ENCODE results near the gene JARID2. TPM values are rescaled to one million over a fixed set of nuclear protein-coding genes. Genes with fewer than 3 reads are reported as not detected.
A peak's percentile ranks its signal among the peaks of the same experiment; 100 is the strongest.

The JARID2 gene
- total RNA-seq, 2 experiments from 2014 or later, result 25.4 to 25.5 TPM

DNA sequence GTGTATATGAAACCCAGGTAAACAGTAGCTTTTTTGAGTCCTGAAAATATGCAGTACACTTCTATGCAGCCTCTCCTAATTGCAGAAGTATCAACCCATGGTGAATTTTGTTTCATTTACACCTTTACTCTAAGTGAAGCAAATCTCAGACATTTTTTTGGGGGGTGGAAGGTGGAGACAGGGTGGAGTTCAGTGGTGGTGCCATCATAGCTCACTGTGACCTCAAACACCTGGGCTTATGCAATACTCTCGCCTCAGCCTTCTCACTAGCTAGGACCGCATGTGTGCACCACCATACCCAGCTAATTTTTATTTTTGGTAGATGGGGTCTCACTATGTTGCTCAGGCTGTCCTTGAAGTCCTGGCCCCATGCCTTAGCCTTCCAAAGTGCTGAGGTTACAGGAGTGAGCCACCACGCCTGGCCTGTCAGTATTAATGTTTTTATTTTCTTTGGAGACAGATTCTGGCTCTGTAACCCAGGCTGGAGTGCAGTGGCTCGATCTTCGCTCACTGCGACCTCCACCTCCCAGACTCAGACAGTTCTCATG lies 80.3 kb downstream of the JARID2 start:
- Mint-ChIP-seq H3K27ac (peak overlapping the region; percentile 81), H3K9me3 (peaks cover 1% of the 10 kb centered on the region), H3K4me3 (no peak overlapping the region), H3K27me3 (no peaks in the 10 kb centered on the region), H3K36me3 (ENCODE audit: low read depth) (peaks cover 15% of the 10 kb centered on the region), H3K4me1 (ENCODE audit: low read depth) (peaks cover 90% of the 10 kb centered on the region)
- CTCF ChIA-PET, result interaction anchor here (0.8 to 2.2 kb wide), 10 partner anchors 10 to 116 kb away, joined by 3 to 8 read pairs (median 3); no protein-coding TSS in a partner anchor
- ATAC-seq (no peak), DNase-seq (peak; percentile 51)
- intact Hi-C loops (cut with micrococcal nuclease), result loop anchor here (5.0 kb wide), 2 partner anchors 79 to 116 kb away; partner anchors contain the start of gene JARID2
- POLR2A ChIA-PET, result interaction anchor here (0.7 to 1.6 kb wide), 5 partner anchors 8 to 77 kb away, joined by 3 to 4 read pairs (median 4); no protein-coding TSS in a partner anchor
- TF ChIP-seq, protein P1, sequence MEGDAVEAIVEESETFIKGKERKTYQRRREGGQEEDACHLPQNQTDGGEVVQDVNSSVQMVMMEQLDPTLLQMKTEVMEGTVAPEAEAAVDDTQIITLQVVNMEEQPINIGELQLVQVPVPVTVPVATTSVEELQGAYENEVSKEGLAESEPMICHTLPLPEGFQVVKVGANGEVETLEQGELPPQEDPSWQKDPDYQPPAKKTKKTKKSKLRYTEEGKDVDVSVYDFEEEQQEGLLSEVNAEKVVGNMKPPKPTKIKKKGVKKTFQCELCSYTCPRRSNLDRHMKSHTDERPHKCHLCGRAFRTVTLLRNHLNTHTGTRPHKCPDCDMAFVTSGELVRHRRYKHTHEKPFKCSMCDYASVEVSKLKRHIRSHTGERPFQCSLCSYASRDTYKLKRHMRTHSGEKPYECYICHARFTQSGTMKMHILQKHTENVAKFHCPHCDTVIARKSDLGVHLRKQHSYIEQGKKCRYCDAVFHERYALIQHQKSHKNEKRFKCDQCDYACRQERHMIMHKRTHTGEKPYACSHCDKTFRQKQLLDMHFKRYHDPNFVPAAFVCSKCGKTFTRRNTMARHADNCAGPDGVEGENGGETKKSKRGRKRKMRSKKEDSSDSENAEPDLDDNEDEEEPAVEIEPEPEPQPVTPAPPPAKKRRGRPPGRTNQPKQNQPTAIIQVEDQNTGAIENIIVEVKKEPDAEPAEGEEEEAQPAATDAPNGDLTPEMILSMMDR (IDR thresholded peaks at IDR 0.05), result no peak

DNA sequence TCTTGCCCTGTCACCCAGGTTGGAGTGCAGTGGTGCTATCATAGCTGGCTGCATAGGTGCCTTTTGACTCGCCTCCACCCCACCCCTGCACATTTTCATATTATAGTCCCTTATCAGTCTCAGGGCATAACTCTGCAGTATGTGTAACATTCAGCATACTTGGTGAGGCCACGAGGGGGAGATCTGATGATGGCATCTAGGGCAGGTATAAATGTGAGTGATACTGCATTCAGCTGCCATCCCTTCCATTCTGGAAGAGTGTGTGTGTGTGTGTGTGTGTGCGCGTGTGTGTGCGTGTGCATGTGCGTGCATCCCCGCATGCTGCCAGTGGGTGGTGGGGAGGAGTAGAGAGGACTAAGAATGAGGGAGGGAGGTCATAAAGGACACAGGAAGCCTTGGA lies 81.4 kb downstream of the JARID2 start:
- POLR2A ChIA-PET, result interaction anchor here (0.8 to 1.6 kb wide), 5 partner anchors 9 to 304 kb away, joined by 3 to 5 read pairs (median 4); no protein-coding TSS in a partner anchor
- no peak overlapping the region for H3K4me3 Mint-ChIP-seq
- intact Hi-C loops (cut with micrococcal nuclease), result loop anchor here (5.0 kb wide), 2 partner anchors 80 to 115 kb away; partner anchors contain the start of gene JARID2
- ATAC-seq, result peak; percentile 70
- CTCF ChIA-PET, result interaction anchor here (0.8 to 2.2 kb wide), 16 partner anchors 9 to 105 kb away, joined by 3 to 8 read pairs (median 4); no protein-coding TSS in a partner anchor
- TF ChIP-seq, protein P1 (IDR thresholded peaks at IDR 0.05), result peak; percentile 37
- peaks cover 1% of the 10 kb centered on the region for H3K9me3 Mint-ChIP-seq
- peaks cover 15% of the 10 kb centered on the region for H3K36me3 Mint-ChIP-seq (ENCODE audit: low read depth)
- peaks cover 89% of the 10 kb centered on the region for H3K4me1 Mint-ChIP-seq (ENCODE audit: low read depth)
- H3K27ac Mint-ChIP-seq, result peak overlapping the region; percentile 81
- peak; percentile 82 for DNase-seq
- no peaks in the 10 kb centered on the region for H3K27me3 Mint-ChIP-seq

DNA sequence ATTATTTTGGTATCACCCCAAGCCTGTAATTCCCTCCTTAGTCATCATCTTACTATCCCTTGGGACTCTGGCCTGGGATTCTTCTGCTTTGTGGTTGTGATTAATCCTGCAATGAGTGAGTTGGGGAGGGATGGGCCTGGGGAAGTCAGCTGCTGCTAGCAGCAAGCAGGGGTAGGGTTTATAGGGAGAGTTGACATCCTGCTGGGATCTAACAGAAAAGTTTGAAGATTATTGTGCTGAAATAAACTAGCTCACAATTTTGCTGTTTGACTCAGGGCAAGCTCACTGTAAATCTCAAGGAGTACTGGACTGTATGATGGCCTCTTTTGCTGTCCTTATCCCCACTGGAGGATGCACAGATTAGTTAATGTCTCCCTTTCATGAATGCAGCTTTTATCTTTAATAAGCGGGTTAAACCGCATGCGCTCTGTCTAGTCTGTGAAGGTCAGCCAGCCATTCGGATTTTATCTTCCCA lies 83.4 kb downstream of the JARID2 start:
- Mint-ChIP-seq H3K4me3 (no peak overlapping the region), H3K36me3 (ENCODE audit: low read depth) (peaks cover 12% of the 10 kb centered on the region), H3K9me3 (no peaks in the 10 kb centered on the region), H3K27me3 (no peaks in the 10 kb centered on the region), H3K27ac (peak overlapping the region; percentile 86), H3K4me1 (ENCODE audit: low read depth) (peaks cover 86% of the 10 kb centered on the region)
- TF ChIP-seq, protein P1 (IDR thresholded peaks at IDR 0.05), result no peak
- DNase-seq, result no peak
- ChIA-PET POLR2A (interaction anchor here (1.2 to 1.5 kb wide), 2 partner anchors 10 to 80 kb away, joined by 3 read pairs; no protein-coding TSS in a partner anchor), CTCF (interaction anchor here (1.1 kb wide), 1 partner anchor 24 kb away, joined by 3 read pairs; no protein-coding TSS in a partner anchor)
- intact Hi-C loops (cut with micrococcal nuclease), result loop anchor here (5.0 kb wide), 2 partner anchors 82 to 113 kb away; partner anchors contain the start of gene JARID2
- no peak for ATAC-seq

DNA sequence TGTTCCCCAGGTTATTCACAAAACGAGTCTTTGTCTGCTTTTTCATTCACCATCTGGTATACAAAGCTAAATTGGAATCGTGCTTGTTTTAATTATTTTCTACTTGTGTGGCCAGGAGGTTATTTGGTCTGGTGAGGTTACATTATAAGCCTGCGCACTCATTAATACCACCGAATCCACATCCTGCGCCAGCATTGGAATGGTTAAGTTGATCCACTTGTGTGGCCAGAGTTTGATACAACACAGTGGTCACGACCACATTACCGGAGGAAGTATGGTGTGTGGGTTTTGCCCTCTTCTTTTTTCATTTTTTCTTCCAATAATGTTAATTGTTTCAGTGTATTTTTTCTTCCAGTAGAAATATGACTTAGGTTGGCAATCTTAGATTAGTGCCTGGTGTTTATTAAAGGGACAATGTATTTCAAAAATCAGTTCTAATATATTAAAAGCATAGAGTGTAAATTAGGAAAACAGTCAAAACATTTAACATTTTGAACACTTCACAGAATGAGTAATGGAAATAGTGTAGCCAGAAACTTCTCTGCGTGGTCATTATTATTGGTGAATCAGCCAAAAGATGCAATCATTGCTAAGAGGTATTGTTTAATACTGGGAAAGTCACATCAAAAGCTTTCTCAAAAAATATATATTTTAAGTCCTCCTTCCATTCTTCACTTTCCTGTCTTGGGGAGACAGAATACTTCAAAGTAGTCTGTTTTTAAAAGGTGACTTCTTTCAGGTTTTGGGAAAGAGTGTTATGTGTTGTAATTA lies 84.5 kb downstream of the JARID2 start:
- intact Hi-C loops (cut with micrococcal nuclease), result no loop called here
- POLR2A ChIA-PET, result interaction anchor here (0.6 to 1.2 kb wide), 2 partner anchors 11 to 13 kb away, joined by 3 read pairs; no protein-coding TSS in a partner anchor
- Mint-ChIP-seq H3K36me3 (ENCODE audit: low read depth) (peaks cover 8% of the 10 kb centered on the region), H3K4me1 (ENCODE audit: low read depth) (peaks cover 84% of the 10 kb centered on the region), H3K27ac (peak overlapping the region; percentile 86), H3K9me3 (no peaks in the 10 kb centered on the region), H3K27me3 (no peaks in the 10 kb centered on the region), H3K4me3 (peak overlapping the region; percentile 47)
- ATAC-seq (peak; percentile 10), DNase-seq (peak; percentile 63)
- TF ChIP-seq, protein P1 (IDR thresholded peaks at IDR 0.05), result no peak
- CTCF ChIA-PET, result interaction anchor here (1.2 to 1.8 kb wide), 3 partner anchors 29 to 82 kb away, joined by 3 to 5 read pairs (median 3); no protein-coding TSS in a partner anchor
